Activated T-helper 17 cell treated with anti-CD3 and anti-CD28 coated beads, Interleukin-2, amount 50 U/mL, for 72 hours (primary cell): ENCODE data around the gene MRNIP. TPM values are rescaled to one million over a fixed set of nuclear protein-coding genes. Genes with fewer than 3 reads are reported as not detected.

Experiments used
- total RNA-seq, 2 donors: library from RNA; stranded (reverse); gene quantifications; one replicate each; pipeline ENCODE4 v1.2.3, GENCODE V29; 2022

The MRNIP gene
- total RNA-seq, 2 donors from 2014 or later = 17.4 to 35.2 TPM

Other genes starting within 250 kb of the MRNIP start
- 100 to 1,000 TPM; 761 to 957 TPM for gene HNRNPH1, start 235.1 kb downstream of the MRNIP start, total RNA-seq
- not detected for gene CBY3, start 177.8 kb downstream of the MRNIP start, total RNA-seq
- gene CANX, start 159.8 kb downstream of the MRNIP start, total RNA-seq = 100 to 1,000 TPM; 605 to 614 TPM
- gene MAML1, start 126.0 kb downstream of the MRNIP start, total RNA-seq = 10 to 100 TPM; 26.7 to 42.4 TPM
- gene LTC4S, start 64.8 kb downstream of the MRNIP start, total RNA-seq = 1 to 10 TPM; 1.3 to 1.4 TPM
- 10 to 100 TPM; 56.1 to 68.5 TPM for gene MGAT4B, start 52.0 kb downstream of the MRNIP start, total RNA-seq
- gene SQSTM1, start 37.9 kb downstream of the MRNIP start, total RNA-seq = 100 to 1,000 TPM; 130 to 188 TPM
- gene TBC1D9B, start 49.1 kb upstream of the MRNIP start, total RNA-seq = 100 to 1,000 TPM in 1 of 2 donors, 10 to 100 TPM in 1; 96.5 to 116 TPM
- 1 to 10 TPM; 9.0 TPM for gene RNF130, start 212.9 kb upstream of the MRNIP start, total RNA-seq